Stimulated activated effector memory CD8-positive, alpha-beta T cell treated with anti-CD3 and anti-CD28 coated beads, Interleukin-12 subunit alpha, Interleukin-12 subunit beta, amount 100 ng/mL, for 72 hours (primary cell): Measurements from ENCODE around the gene NME7.

Experiments
- ATAC-seq: fragments of 150-1000 bp; cut with Tn5 transposase; 2 replicates; pipeline ENCODE4 v1.10.0; 2021
- DNase-seq, 2 donors: peaks; one replicate each; pipeline ENCODE4 v3.0.0; 2021 to 2022; ENCODE audit warnings: low spot score in 2 of 2
- H3K27ac Mint-ChIP-seq: one replicate; pipeline ENCODE4 v1.8.0; 2022; ENCODE audit warnings: mild to moderate bottlenecking, mixed read lengths
- H3K36me3 Mint-ChIP-seq: one replicate; pipeline ENCODE4 v1.8.0; 2022; ENCODE audit warnings: mild to moderate bottlenecking, mixed read lengths
- H3K4me1 Mint-ChIP-seq: one replicate; pipeline ENCODE4 v1.8.0; 2022; ENCODE audit warnings: mixed read lengths
- H3K4me3 Mint-ChIP-seq: one replicate; pipeline ENCODE4 v1.8.0; 2022; ENCODE audit warnings: mild to moderate bottlenecking, mixed read lengths
- H3K9me3 Mint-ChIP-seq: one replicate; pipeline ENCODE4 v1.8.0; 2022; ENCODE audit warnings: mixed read lengths

NME7 gene

GRCh38 chr1:169326956-169327268, 40.7 kb downstream of the NME7 start:
- Mint-ChIP-seq H3K4me3 (no peak overlapping the region), H3K36me3 (no peaks in the 10 kb centered on the region), H3K9me3 (peaks cover 7% of the 10 kb centered on the region), H3K27ac (no peak overlapping the region), H3K4me1 (peaks cover 8% of the 10 kb centered on the region)
- ATAC-seq (peak; percentile 99), DNase-seq (no peak)

- ATAC-seq, result no peak
These were observed 41.2 kb downstream of the NME7 start for GRCh38 chr1:169326261-169326955.

GRCh38 chr1:169325117-169325516, 42.5 kb downstream of the NME7 start:
- no peak overlapping the region for H3K4me3 Mint-ChIP-seq

More at GRCh38 chr1:169326261-169326955, 41.2 kb downstream of the NME7 start:
- peaks cover 7% of the 10 kb centered on the region for H3K9me3 Mint-ChIP-seq
- no peak for DNase-seq
- no peaks in the 10 kb centered on the region for H3K36me3 Mint-ChIP-seq
- no peak overlapping the region for H3K27ac Mint-ChIP-seq
- no peak overlapping the region for H3K4me3 Mint-ChIP-seq
- H3K4me1 Mint-ChIP-seq, result peaks cover 8% of the 10 kb centered on the region

GRCh38 chr1:169322138-169322537, 45.5 kb downstream of the NME7 start:
- Mint-ChIP-seq H3K9me3 (no peaks in the 10 kb centered on the region), H3K27ac (no peak overlapping the region), H3K4me1 (peaks cover 7% of the 10 kb centered on the region), H3K4me3 (no peak overlapping the region), H3K36me3 (no peaks in the 10 kb centered on the region)
- ATAC-seq (no peak), DNase-seq (no peak)

More at GRCh38 chr1:169325117-169325516, 42.5 kb downstream of the NME7 start:
- peaks cover 8% of the 10 kb centered on the region for H3K4me1 Mint-ChIP-seq
- no peak overlapping the region for H3K27ac Mint-ChIP-seq
- DNase-seq (no peak), ATAC-seq (no peak)
- H3K9me3 Mint-ChIP-seq, result peaks cover 7% of the 10 kb centered on the region
- no peaks in the 10 kb centered on the region for H3K36me3 Mint-ChIP-seq

- Mint-ChIP-seq H3K9me3 (no peaks in the 10 kb centered on the region), H3K4me3 (no peak overlapping the region), H3K4me1 (peaks cover under 1% of the 10 kb centered on the region), H3K27ac (no peak overlapping the region), H3K36me3 (no peaks in the 10 kb centered on the region)
- peak; percentile 21 for ATAC-seq
- DNase-seq, result no peak
These were observed 46.1 kb downstream of the NME7 start for GRCh38 chr1:169321539-169321938.

GRCh38 chr1:169318536-169319244, 48.9 kb downstream of the NME7 start:
- Mint-ChIP-seq H3K9me3 (no peaks in the 10 kb centered on the region), H3K4me3 (no peak overlapping the region), H3K27ac (no peak overlapping the region), H3K36me3 (no peaks in the 10 kb centered on the region), H3K4me1 (peaks cover 1% of the 10 kb centered on the region)
- DNase-seq (no peak), ATAC-seq (no peak)

GRCh38 chr1:169316556-169316955, 51.0 kb downstream of the NME7 start:
- no peaks in the 10 kb centered on the region for H3K9me3 Mint-ChIP-seq
- DNase-seq (no peak), ATAC-seq (no peak)
- no peak overlapping the region for H3K27ac Mint-ChIP-seq
- no peak overlapping the region for H3K4me3 Mint-ChIP-seq
- peaks cover 16% of the 10 kb centered on the region for H3K4me1 Mint-ChIP-seq
- H3K36me3 Mint-ChIP-seq, result no peaks in the 10 kb centered on the region

- Mint-ChIP-seq H3K4me3 (no peak overlapping the region), H3K27ac (no peak overlapping the region), H3K4me1 (peaks cover 16% of the 10 kb centered on the region), H3K9me3 (no peaks in the 10 kb centered on the region), H3K36me3 (no peaks in the 10 kb centered on the region)
- ATAC-seq, result peak; percentile 100
- peak; percentile 16 to 73 for DNase-seq
These were observed 55.3 kb downstream of the NME7 start for GRCh38 chr1:169312084-169312954.

GRCh38 chr1:169309178-169310166, 58.1 kb downstream of the NME7 start:
- H3K36me3 Mint-ChIP-seq, result no peaks in the 10 kb centered on the region
- ATAC-seq (no peak), DNase-seq (no peak)
- H3K27ac Mint-ChIP-seq, result no peak overlapping the region
- H3K4me1 Mint-ChIP-seq, result peaks cover 16% of the 10 kb centered on the region
- H3K9me3 Mint-ChIP-seq, result no peaks in the 10 kb centered on the region
- peak overlapping the region; percentile 33 for H3K4me3 Mint-ChIP-seq

- Mint-ChIP-seq H3K4me3 (no peak overlapping the region), H3K9me3 (no peaks in the 10 kb centered on the region), H3K36me3 (no peaks in the 10 kb centered on the region), H3K27ac (no peak overlapping the region), H3K4me1 (peaks cover 12% of the 10 kb centered on the region)
- ATAC-seq (no peak), DNase-seq (no peak)
These were observed 59.1 kb downstream of the NME7 start for GRCh38 chr1:169308313-169309039.

- no peak overlapping the region for H3K4me3 Mint-ChIP-seq
- H3K9me3 Mint-ChIP-seq, result no peaks in the 10 kb centered on the region
- no peaks in the 10 kb centered on the region for H3K36me3 Mint-ChIP-seq
- no peak overlapping the region for H3K27ac Mint-ChIP-seq
- DNase-seq (no peak), ATAC-seq (no peak)
- H3K4me1 Mint-ChIP-seq, result peaks cover 5% of the 10 kb centered on the region
These were observed 60.4 kb downstream of the NME7 start for GRCh38 chr1:169307176-169307575.

- Mint-ChIP-seq H3K9me3 (no peaks in the 10 kb centered on the region), H3K4me1 (no peaks in the 10 kb centered on the region), H3K27ac (no peak overlapping the region), H3K4me3 (no peak overlapping the region), H3K36me3 (no peaks in the 10 kb centered on the region)
- ATAC-seq (no peak), DNase-seq (no peak)
These were observed 61.6 kb downstream of the NME7 start for GRCh38 chr1:169305948-169306347.

- DNase-seq (no peak), ATAC-seq (no peak)
- Mint-ChIP-seq H3K27ac (no peak overlapping the region), H3K4me1 (no peaks in the 10 kb centered on the region), H3K9me3 (no peaks in the 10 kb centered on the region), H3K4me3 (no peak overlapping the region), H3K36me3 (no peaks in the 10 kb centered on the region)
These were observed 62.2 kb downstream of the NME7 start for GRCh38 chr1:169305356-169305755.

GRCh38 chr1:169300854-169301253, 66.7 kb downstream of the NME7 start:
- H3K4me3 Mint-ChIP-seq, result no peak overlapping the region
- H3K36me3 Mint-ChIP-seq, result no peaks in the 10 kb centered on the region
- ATAC-seq, result no peak
- no peaks in the 10 kb centered on the region for H3K9me3 Mint-ChIP-seq
- no peak overlapping the region for H3K27ac Mint-ChIP-seq
- DNase-seq, result no peak
- H3K4me1 Mint-ChIP-seq, result no peaks in the 10 kb centered on the region
